ENCODE results near the gene TCEANC.

TCEANC gene

DNA sequence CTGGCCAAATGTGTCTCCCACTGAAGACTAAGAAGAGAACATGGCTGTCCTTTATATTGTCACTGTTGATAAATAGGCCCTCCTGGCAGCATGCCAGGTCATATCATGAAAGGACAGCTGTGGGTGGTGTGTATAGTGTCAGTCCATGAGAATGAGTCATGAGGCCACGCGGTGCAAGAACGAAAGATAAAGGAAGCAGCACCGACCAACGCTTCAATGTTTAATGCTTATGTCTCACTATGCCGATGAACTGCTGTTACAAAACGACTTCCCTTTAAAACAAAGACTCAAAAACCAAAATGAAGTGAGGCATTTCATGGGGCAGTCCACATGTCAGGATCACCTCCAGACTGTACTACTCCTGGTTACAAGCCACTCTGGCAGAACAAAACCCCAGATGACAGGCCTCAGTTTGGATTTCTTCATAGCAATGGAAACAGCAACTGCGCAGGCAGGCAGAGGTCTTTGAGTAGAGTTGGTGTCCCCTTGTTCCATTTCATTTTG lies 5.2 kb upstream of the TCEANC start (continued):
- TF ChIP-seq ZFP3 (tag by site-specific recombination; IDR thresholded peaks at IDR 0.05; ENCODE audit: low read depth) (no peak), ZNF366 (tag by site-specific recombination; conservative IDR thresholded peaks at IDR 0.05) (peak; percentile 66; the same call in 1 of the 2 replicates), ZNF510 (tag by site-specific recombination; IDR thresholded peaks at IDR 0.05; ENCODE audit: insufficient replicate concordance) (no peak), ZNF175 (tag by site-specific recombination; IDR thresholded peaks at IDR 0.05) (no peak), ZNF311 (tag by site-specific recombination; IDR thresholded peaks at IDR 0.05; ENCODE audit: borderline replicate concordance) (no peak), ZNF629 (tag by site-specific recombination; IDR thresholded peaks at IDR 0.05) (peak; percentile 93), ZNF404 (tag by site-specific recombination; IDR thresholded peaks at IDR 0.05) (no peak), TCF7L2 (IDR thresholded peaks at IDR 0.05; ENCODE audit: borderline replicate concordance, low read depth, low read length) (peak; percentile 81; the same call in 1 of the 2 replicates), ZNF302 (tag by site-specific recombination; IDR thresholded peaks at IDR 0.05; ENCODE audit: low read depth) (no peak), ZNF600 (tag by site-specific recombination; IDR thresholded peaks at IDR 0.05) (peak; percentile 88), SP2 (tag by site-specific recombination; IDR thresholded peaks at IDR 0.05) (no peak), ZIC2 (tag by site-specific recombination; IDR thresholded peaks at IDR 0.05) (no peak; the same call in 1 of the 2 replicates), MEIS1 (CRISPR knock-in tag; IDR thresholded peaks at IDR 0.05; ENCODE audit: borderline replicate concordance) (peak; percentile 99), ZNF16 (tag by site-specific recombination; IDR thresholded peaks at IDR 0.05; ENCODE audit: low read depth) (no peak), ZBTB1 (tag by site-specific recombination; IDR thresholded peaks at IDR 0.05) (no peak), KLF16 (tag by site-specific recombination; IDR thresholded peaks at IDR 0.05) (no peak), ZNF335 (tag by site-specific recombination; conservative IDR thresholded peaks at IDR 0.05) (peak; percentile 65; the same call in 1 of the 2 replicates)
- TF ChIP-seq, protein P1, sequence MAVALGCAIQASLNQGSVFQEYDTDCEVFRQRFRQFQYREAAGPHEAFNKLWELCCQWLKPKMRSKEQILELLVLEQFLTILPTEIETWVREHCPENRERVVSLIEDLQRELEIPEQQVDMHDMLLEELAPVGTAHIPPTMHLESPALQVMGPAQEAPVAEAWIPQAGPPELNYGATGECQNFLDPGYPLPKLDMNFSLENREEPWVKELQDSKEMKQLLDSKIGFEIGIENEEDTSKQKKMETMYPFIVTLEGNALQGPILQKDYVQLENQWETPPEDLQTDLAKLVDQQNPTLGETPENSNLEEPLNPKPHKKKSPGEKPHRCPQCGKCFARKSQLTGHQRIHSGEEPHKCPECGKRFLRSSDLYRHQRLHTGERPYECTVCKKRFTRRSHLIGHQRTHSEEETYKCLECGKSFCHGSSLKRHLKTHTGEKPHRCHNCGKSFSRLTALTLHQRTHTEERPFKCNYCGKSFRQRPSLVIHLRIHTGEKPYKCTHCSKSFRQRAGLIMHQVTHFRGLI (tag by site-specific recombination; IDR thresholded peaks at IDR 0.05), result no peak
- TF ChIP-seq, protein P2, sequence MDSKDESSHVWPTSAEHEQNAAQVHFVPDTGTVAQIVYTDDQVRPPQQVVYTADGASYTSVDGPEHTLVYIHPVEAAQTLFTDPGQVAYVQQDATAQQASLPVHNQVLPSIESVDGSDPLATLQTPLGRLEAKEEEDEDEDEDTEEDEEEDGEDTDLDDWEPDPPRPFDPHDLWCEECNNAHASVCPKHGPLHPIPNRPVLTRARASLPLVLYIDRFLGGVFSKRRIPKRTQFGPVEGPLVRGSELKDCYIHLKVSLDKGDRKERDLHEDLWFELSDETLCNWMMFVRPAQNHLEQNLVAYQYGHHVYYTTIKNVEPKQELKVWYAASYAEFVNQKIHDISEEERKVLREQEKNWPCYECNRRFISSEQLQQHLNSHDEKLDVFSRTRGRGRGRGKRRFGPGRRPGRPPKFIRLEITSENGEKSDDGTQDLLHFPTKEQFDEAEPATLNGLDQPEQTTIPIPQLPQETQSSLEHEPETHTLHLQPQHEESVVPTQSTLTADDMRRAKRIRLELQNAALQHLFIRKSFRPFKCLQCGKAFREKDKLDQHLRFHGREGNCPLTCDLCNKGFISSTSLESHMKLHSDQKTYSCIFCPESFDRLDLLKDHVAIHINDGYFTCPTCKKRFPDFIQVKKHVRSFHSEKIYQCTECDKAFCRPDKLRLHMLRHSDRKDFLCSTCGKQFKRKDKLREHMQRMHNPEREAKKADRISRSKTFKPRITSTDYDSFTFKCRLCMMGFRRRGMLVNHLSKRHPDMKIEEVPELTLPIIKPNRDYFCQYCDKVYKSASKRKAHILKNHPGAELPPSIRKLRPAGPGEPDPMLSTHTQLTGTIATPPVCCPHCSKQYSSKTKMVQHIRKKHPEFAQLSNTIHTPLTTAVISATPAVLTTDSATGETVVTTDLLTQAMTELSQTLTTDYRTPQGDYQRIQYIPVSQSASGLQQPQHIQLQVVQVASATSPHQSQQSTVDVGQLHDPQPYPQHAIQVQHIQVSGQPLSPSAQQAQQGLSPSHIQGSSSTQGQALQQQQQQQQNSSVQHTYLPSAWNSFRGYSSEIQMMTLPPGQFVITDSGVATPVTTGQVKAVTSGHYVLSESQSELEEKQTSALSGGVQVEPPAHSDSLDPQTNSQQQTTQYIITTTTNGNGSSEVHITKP (tag by site-specific recombination; IDR thresholded peaks at IDR 0.05), result peak; percentile 81
- TF ChIP-seq, protein P3, sequence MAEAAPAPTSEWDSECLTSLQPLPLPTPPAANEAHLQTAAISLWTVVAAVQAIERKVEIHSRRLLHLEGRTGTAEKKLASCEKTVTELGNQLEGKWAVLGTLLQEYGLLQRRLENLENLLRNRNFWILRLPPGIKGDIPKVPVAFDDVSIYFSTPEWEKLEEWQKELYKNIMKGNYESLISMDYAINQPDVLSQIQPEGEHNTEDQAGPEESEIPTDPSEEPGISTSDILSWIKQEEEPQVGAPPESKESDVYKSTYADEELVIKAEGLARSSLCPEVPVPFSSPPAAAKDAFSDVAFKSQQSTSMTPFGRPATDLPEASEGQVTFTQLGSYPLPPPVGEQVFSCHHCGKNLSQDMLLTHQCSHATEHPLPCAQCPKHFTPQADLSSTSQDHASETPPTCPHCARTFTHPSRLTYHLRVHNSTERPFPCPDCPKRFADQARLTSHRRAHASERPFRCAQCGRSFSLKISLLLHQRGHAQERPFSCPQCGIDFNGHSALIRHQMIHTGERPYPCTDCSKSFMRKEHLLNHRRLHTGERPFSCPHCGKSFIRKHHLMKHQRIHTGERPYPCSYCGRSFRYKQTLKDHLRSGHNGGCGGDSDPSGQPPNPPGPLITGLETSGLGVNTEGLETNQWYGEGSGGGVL (tag by site-specific recombination; IDR thresholded peaks at IDR 0.05), result peak; percentile 70
- TF ChIP-seq, protein P4, sequence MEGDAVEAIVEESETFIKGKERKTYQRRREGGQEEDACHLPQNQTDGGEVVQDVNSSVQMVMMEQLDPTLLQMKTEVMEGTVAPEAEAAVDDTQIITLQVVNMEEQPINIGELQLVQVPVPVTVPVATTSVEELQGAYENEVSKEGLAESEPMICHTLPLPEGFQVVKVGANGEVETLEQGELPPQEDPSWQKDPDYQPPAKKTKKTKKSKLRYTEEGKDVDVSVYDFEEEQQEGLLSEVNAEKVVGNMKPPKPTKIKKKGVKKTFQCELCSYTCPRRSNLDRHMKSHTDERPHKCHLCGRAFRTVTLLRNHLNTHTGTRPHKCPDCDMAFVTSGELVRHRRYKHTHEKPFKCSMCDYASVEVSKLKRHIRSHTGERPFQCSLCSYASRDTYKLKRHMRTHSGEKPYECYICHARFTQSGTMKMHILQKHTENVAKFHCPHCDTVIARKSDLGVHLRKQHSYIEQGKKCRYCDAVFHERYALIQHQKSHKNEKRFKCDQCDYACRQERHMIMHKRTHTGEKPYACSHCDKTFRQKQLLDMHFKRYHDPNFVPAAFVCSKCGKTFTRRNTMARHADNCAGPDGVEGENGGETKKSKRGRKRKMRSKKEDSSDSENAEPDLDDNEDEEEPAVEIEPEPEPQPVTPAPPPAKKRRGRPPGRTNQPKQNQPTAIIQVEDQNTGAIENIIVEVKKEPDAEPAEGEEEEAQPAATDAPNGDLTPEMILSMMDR (tag by site-specific recombination; IDR thresholded peaks at IDR 0.05), result no peak
